Heart right ventricle (tissue), 16 donors: Measurements from ENCODE around the gene ZC2HC1C. TPM values are rescaled to one million over a fixed set of nuclear protein-coding genes. Genes with fewer than 3 reads are reported as not detected.
A peak's percentile ranks its signal among the peaks of the same experiment; 100 is the strongest.

Source experiments
- ATAC-seq, 8 donors: fragments of 200-7000 bp; cut with Tn5 transposase; one replicate each; pipeline ENCODE4 v1.9.1; 2020; ENCODE audit warnings: mild to moderate bottlenecking in 8 of 8, moderate library complexity in 8 of 8, moderate number of reproducible peaks in 1 of 8
- DNase-seq, 2 donors: peaks; one replicate each; pipeline ENCODE4 v3.0.0-alpha.2; 2020
- H3K27ac ChIP-seq, 10 donors: fragments of 200-600 bp; sonication (generic) in 2 of 10; one replicate each; pipeline versions ENCODE4 v1.5.0 to v1.8.0; 2020 to 2022; ENCODE audit warnings: mild to moderate bottlenecking in 3 of 10
- H3K27me3 ChIP-seq, 7 donors: fragments of 200-600 bp; one replicate each; pipeline ENCODE4 v1.8.0; 2021 to 2022; ENCODE audit warnings: mild to moderate bottlenecking in 2 of 7
- H3K36me3 ChIP-seq, 9 donors: fragments of 200-600 bp; sonication (generic) in 1 of 9; one replicate each; pipeline versions ENCODE4 v1.5.0 to v1.8.0; 2020 to 2022; ENCODE audit warnings: mild to moderate bottlenecking in 2 of 9
- H3K4me1 ChIP-seq, 9 donors: fragments of 200-600 bp; sonication (generic) in 1 of 9; one replicate each; pipeline versions ENCODE4 v1.5.0 to v1.8.0; 2020 to 2022; ENCODE audit warnings: mild to moderate bottlenecking in 4 of 9
- H3K4me3 ChIP-seq, 10 donors: fragments of 200-600 bp; sonication (generic) in 2 of 10; one replicate each; pipeline versions ENCODE4 v1.5.0 to v1.8.0; 2020 to 2022; ENCODE audit warnings: mild to moderate bottlenecking in 7 of 10, moderate library complexity in 2 of 10
- H3K9me3 ChIP-seq, 11 donors: fragments of 200-600 bp in 10 of 11; sonication (generic) in 2 of 11; one replicate each; pipeline versions ENCODE4 v1.5.0 to v1.8.0; 2013 to 2022; ENCODE audit warnings: mild to moderate bottlenecking in 2 of 11, control low read depth in 1 of 11, moderate library complexity in 1 of 11
- CTCF ChIP-seq, 9 donors: fragments of 200-600 bp; sonication (generic) in 2 of 9; IDR thresholded peaks; one replicate each; pipeline versions ENCODE4 v1.5.0 to v1.8.0; 2021 to 2022; ENCODE audit warnings: antibody characterized with exemption in 9 of 9, mild to moderate bottlenecking in 5 of 9, moderate library complexity in 1 of 9
- WGBS, 2 donors: extraction: QIAGEN DNeasy Blood & Tissue Kit; methylation state at CpG; one replicate each; pipeline ENCODE4 v1.1.7; 2013; ENCODE audit warnings: inconsistent platforms in 1 of 2; 5-methylcytosine and 5-hydroxymethylcytosine counted together
- intact Hi-C, 10 donors: fragments of 100-400 bp; cut with DNase I; formaldehyde crosslinking; loops; one replicate each; pipeline versions ENCODE4 v1.11.1 to v1.14.2; 2022
- polyA plus RNA-seq, 2 donors: library from polyadenylated mRNA; stranded (reverse); fragments of 200-250 nt; gene quantifications; one replicate each; pipeline ENCODE4 v1.2.3, GENCODE V29; 2013
- total RNA-seq, 10 donors: library from RNA; stranded (reverse); fragmentation: NEBNext Ultra II Directional in 3 of 10; extraction: Animal tissue kit (Norgen Biotek cat#: 25700) in 3 of 10; gene quantifications; one replicate each; pipeline versions ENCODE4 v1.2.1 to v1.2.4, GENCODE V29; 2021 to 2023
- donor health status: Arrhythmogenic right ventricular cardiomyopathy.
- donor health status: ischemic (EF 13 %, LVEDD 7.1; RV severe dilation, severe dysfunction).
- donor health status: healthy with polysubstance abuse.
- donor health status: DM: no; HTN: yes; CAD: no.
- donor health status: DM: no; HTN: no; CAD: no.
- donor health status: ischemic (EF 25% LVEDD 6.9; RV normal size, moderate dysfunction).
- donor health status: ischemic (EF 25% LVEDD 5.7; RV mildly dilated, moderate dysfunction).
- donor health status: healthy.
- donor health status: DM: yes; HTN: yes; CAD: no.
- donor health status: Ischemic cardiomyopathy.
- donor health status: ischemic (EF 35%, LVEDD 5.7; RV mildly dilated, moderate dysfunction).
- donor health status: nonischemic (EF 11% LVEDD 7.7; RV severe dilation, severe dysfunction).
- donor health status: DM: yes; HTN: yes; CAD: no.
- donor health status: PGD.
- donor health status: ischemic (EF 29% LVEDD 5.4; RV normal size, mild dysfunction).
- donor health status: nonischemic (EF 23%, LVEDD 6.1; RV moderate dilation, normal function).

Gene ZC2HC1C
- total and polyA plus RNA-seq, 12 donors, result 3.7 to 14.6 (median 8.9) TPM

GRCh38 chr14:75088153-75088552 lies 18.7 kb downstream of the ZC2HC1C start:
- peaks cover 0 to 100% (median 69%) of the 10 kb centered on the region in 9 donors for H3K36me3 ChIP-seq
- ATAC-seq, result peak in 1 of 8 donors; percentile 16
- H3K4me3 ChIP-seq, result no peak overlapping the region
- DNase-seq, result no peak
- H3K27ac ChIP-seq, result no peak overlapping the region
- no peaks in the 10 kb centered on the region for H3K4me1 ChIP-seq
- intact Hi-C loops, result loop anchor here (1.0 to 10.0 kb wide), 12 partner anchors 141 to 227 kb away; no protein-coding TSS in a partner anchor
- H3K9me3 ChIP-seq, result no peaks in the 10 kb centered on the region
- TF ChIP-seq CTCF (IDR thresholded peaks at IDR 0.05), result no peak
- H3K27me3 ChIP-seq, result no peaks in the 10 kb centered on the region
- 82 to 94% methylated on average over 2 of the region's 2 CpGs for WGBS, 2 donors

GRCh38 chr14:75088566-75089373 lies 19.3 kb downstream of the ZC2HC1C start:
- peak; percentile 64 to 87 (median 77) for TF ChIP-seq CTCF (IDR thresholded peaks at IDR 0.05)
- DNase-seq (peak in 1 of 2 donors; percentile 61), ATAC-seq (peak in 7 of 8 donors; percentile 42 to 79 (median 68))
- H3K9me3 ChIP-seq, result no peaks in the 10 kb centered on the region
- no peak overlapping the region for H3K4me3 ChIP-seq
- H3K27ac ChIP-seq, result no peak overlapping the region
- H3K27me3 ChIP-seq, result no peaks in the 10 kb centered on the region
- WGBS, 2 donors, result 65 to 69% methylated on average over 7 of the region's 7 CpGs
- H3K36me3 ChIP-seq, result peaks cover 0 to 100% (median 73%) of the 10 kb centered on the region in 9 donors
- no peaks in the 10 kb centered on the region for H3K4me1 ChIP-seq
- intact Hi-C loops, result loop anchor here (1.0 to 10.0 kb wide), 12 partner anchors 141 to 228 kb away; no protein-coding TSS in a partner anchor

- intact Hi-C loops, result loop anchor here in 1 of 10 donors (5.0 kb wide), 1 partner anchor 183 kb away; no protein-coding TSS in a partner anchor
- H3K27ac ChIP-seq, result no peak overlapping the region
- TF ChIP-seq CTCF (IDR thresholded peaks at IDR 0.05), result no peak
Observed at GRCh38 chr14:75090353-75090752, 20.9 kb downstream of the ZC2HC1C start.

GRCh38 chr14:75091251-75091650 lies 21.8 kb downstream of the ZC2HC1C start:
- 70 to 81% methylated on average over 8 of the region's 8 CpGs for WGBS, 2 donors
- DNase-seq (no peak), ATAC-seq (no peak)
- H3K27me3 ChIP-seq, result no peaks in the 10 kb centered on the region
- H3K36me3 ChIP-seq, result peaks cover 0 to 100% (median 64%) of the 10 kb centered on the region in 9 donors
- no peak overlapping the region for H3K27ac ChIP-seq
- no peak for TF ChIP-seq CTCF (IDR thresholded peaks at IDR 0.05)
- intact Hi-C loops, result loop anchor here in 1 of 10 donors (5.0 kb wide), 1 partner anchor 184 kb away; no protein-coding TSS in a partner anchor
- H3K4me1 ChIP-seq, result no peaks in the 10 kb centered on the region
- H3K4me3 ChIP-seq, result no peak overlapping the region
- H3K9me3 ChIP-seq, result no peaks in the 10 kb centered on the region

More at GRCh38 chr14:75090353-75090752, 20.9 kb downstream of the ZC2HC1C start:
- 94 to 96% methylated on average over 3 of the region's 3 CpGs for WGBS, 2 donors
- H3K9me3 ChIP-seq, result no peaks in the 10 kb centered on the region
- H3K4me3 ChIP-seq, result no peak overlapping the region
- no peaks in the 10 kb centered on the region for H3K27me3 ChIP-seq
- peaks cover 0 to 100% (median 70%) of the 10 kb centered on the region in 9 donors for H3K36me3 ChIP-seq
- H3K4me1 ChIP-seq, result no peaks in the 10 kb centered on the region
- DNase-seq (no peak), ATAC-seq (no peak)
